H1 (cell line): Measurements from ENCODE around the gene PRKD1. TPM values are rescaled to one million over a fixed set of nuclear protein-coding genes. Genes with fewer than 3 reads are reported as not detected.

Experiments used
- CTCF ChIA-PET: fragments of 300-600 bp; sonication (Branson Sonifier 250); formaldehyde crosslinking; loops from one replicate; lab custom pipeline; 2021; ENCODE audit not compliant: partially characterized antibody; lab: Charles Lee
- POLR2A ChIA-PET: fragments of 300-600 bp; sonication (Branson Sonifier 250); formaldehyde crosslinking; loops from one replicate; lab custom pipeline; 2021; ENCODE audit warnings: inconsistent platforms; ENCODE audit not compliant: partially characterized antibody; lab: Charles Lee
- DNase-seq, 2 experiments: peaks; one replicate each; pipeline versions ENCODE4 v3.0.0 to v3.0.0-alpha.2; 2010 to 2022; ENCODE audit warnings: low spot score in 2 of 2, low read depth in 1 of 2, mixed read lengths in 1 of 2
- FAIRE-seq: peaks from 2 replicates; lab custom pipeline; 2011; peaks lifted over from hg19 to GRCh38; lab: Jason Lieb, UNC
- H2AFZ ChIP-seq: 2 replicates; pipeline ENCODE4 v1.8.1; 2012; ENCODE audit warnings: low read length, inconsistent platforms
- H2AK5ac ChIP-seq: 2 replicates; pipeline ENCODE4 v1.6.1; 2013; ENCODE audit warnings: low read depth, low read length
- H2BK120ac ChIP-seq: replicated peaks from 2 replicates; pipeline ENCODE3; 2013; ENCODE audit warnings: low read depth, low read length, inconsistent platforms
- H2BK12ac ChIP-seq: 2 replicates; pipeline ENCODE4 v1.6.1; 2013; ENCODE audit warnings: low read depth, low read length
- H2BK15ac ChIP-seq: 2 replicates; pipeline ENCODE4 v1.6.1; 2013; ENCODE audit warnings: low read length
- H2BK20ac ChIP-seq: 2 replicates; pipeline ENCODE4 v1.6.1; 2013; ENCODE audit warnings: low read length
- H2BK5ac ChIP-seq: 2 replicates; pipeline ENCODE4 v1.6.1; 2013; ENCODE audit warnings: low read depth, low read length
- H3K14ac ChIP-seq: 2 replicates; pipeline ENCODE4 v1.6.1; 2013; ENCODE audit warnings: inconsistent platforms; ENCODE audit not compliant: insufficient read length
- H3K18ac ChIP-seq: 2 replicates; pipeline ENCODE4 v1.6.1; 2013; ENCODE audit warnings: low read length; ENCODE audit errors: extremely low read depth
- H3K23ac ChIP-seq: 2 replicates; pipeline ENCODE4 v1.6.1; 2013; ENCODE audit warnings: inconsistent platforms; ENCODE audit not compliant: insufficient read length
- H3K23me2 ChIP-seq: 2 replicates; pipeline ENCODE4 v1.6.1; 2013; ENCODE audit warnings: low read depth, low read length
- H3K27ac ChIP-seq: 2 replicates; pipeline ENCODE4 v1.6.1; 2011; ENCODE audit warnings: low read depth, low read length, inconsistent platforms
- H3K27me3 ChIP-seq, 4 experiments: replicated peaks in 1 of 4; 1 replicate in 1 of 4; 2 replicates in 3 of 4; pipeline versions ENCODE4 v1.6.1 to v1.8.1; 2011 to 2013; ENCODE audit warnings: low read length in 3 of 4, mild to moderate bottlenecking in 3 of 4, inconsistent platforms in 2 of 4, mixed read lengths in 2 of 4, moderate library complexity in 1 of 4; ENCODE audit not compliant: control insufficient read depth in 3 of 4, insufficient read depth in 3 of 4; ENCODE audit errors: extremely low read depth in 1 of 4
- H3K36me3 ChIP-seq, 4 experiments: 2 replicates each; pipeline versions ENCODE4 v1.6.1 to v1.8.1; 2011 to 2013; ENCODE audit warnings: mild to moderate bottlenecking in 4 of 4, low read length in 3 of 4, moderate library complexity in 2 of 4, control low read depth in 1 of 4, inconsistent platforms in 1 of 4; ENCODE audit not compliant: insufficient read depth in 4 of 4, control insufficient read depth in 2 of 4
- H3K4ac ChIP-seq: replicated peaks from 2 replicates; pipeline ENCODE3; 2013; ENCODE audit warnings: low read length, low read depth, mixed read lengths, inconsistent platforms; ENCODE audit not compliant: insufficient read length
- H3K4me1 ChIP-seq, 4 experiments: replicated peaks in 1 of 4; 1 replicate in 1 of 4; 2 replicates in 3 of 4; pipeline versions ENCODE4 v1.6.1 to v1.8.1; 2011 to 2013; ENCODE audit warnings: low read length in 3 of 4, inconsistent platforms in 2 of 4, mixed read lengths in 1 of 4; ENCODE audit not compliant: insufficient read depth in 4 of 4, control insufficient read depth in 3 of 4
- H3K4me2 ChIP-seq, 2 experiments: 2 replicates each; pipeline versions ENCODE4 v1.6.1 to v1.8.1; 2011 to 2013; ENCODE audit warnings: low read depth in 2 of 2, low read length in 2 of 2, control low read depth in 1 of 2, inconsistent platforms in 1 of 2, mild to moderate bottlenecking in 1 of 2; ENCODE audit not compliant: insufficient read depth in 1 of 2
- H3K4me3 ChIP-seq, 4 experiments: fragments of 200-600, 300-600 bp in 1 of 4; sonication (generic), shearing (Covaris generic), sonication (Bioruptor Twin) in 1 of 4; 2 replicates each; pipeline versions ENCODE4 v1.5.1 to v1.8.1; 2011 to 2016; ENCODE audit warnings: low read length in 4 of 4, low read depth in 3 of 4, control low read depth in 2 of 4, inconsistent platforms in 2 of 4, mild to moderate bottlenecking in 2 of 4, mixed read lengths in 1 of 4, moderate library complexity in 1 of 4; ENCODE audit not compliant: insufficient read depth in 2 of 4; ENCODE audit errors: extremely low read depth in 1 of 4
- H3K56ac ChIP-seq: replicated peaks from 2 replicates; pipeline ENCODE3; 2013; ENCODE audit warnings: low read depth, mild to moderate bottlenecking, mixed read lengths, low read length, inconsistent platforms; ENCODE audit not compliant: insufficient read length
- H3K79me1 ChIP-seq: 2 replicates; pipeline ENCODE4 v1.6.1; 2013; ENCODE audit warnings: low read depth, low read length, control low read depth
- H3K79me2 ChIP-seq, 2 experiments: 2 replicates each; pipeline versions ENCODE4 v1.6.1 to v1.8.1; 2012 to 2013; ENCODE audit warnings: low read length in 2 of 2, mild to moderate bottlenecking in 2 of 2, inconsistent platforms in 1 of 2; ENCODE audit not compliant: insufficient read depth in 2 of 2, control insufficient read depth in 1 of 2
- H3K9ac ChIP-seq, 4 experiments: replicated peaks in 1 of 4; 1 replicate in 1 of 4; 2 replicates in 3 of 4; pipeline versions ENCODE4 v1.6.1 to v1.8.1; 2011 to 2013; ENCODE audit warnings: low read depth in 3 of 4, low read length in 3 of 4, control low read depth in 2 of 4, mild to moderate bottlenecking in 2 of 4, moderate library complexity in 2 of 4, inconsistent platforms in 1 of 4; ENCODE audit errors: extremely low read depth in 1 of 4
- H3K9me3 ChIP-seq, 2 experiments: 2 replicates each; pipeline versions ENCODE4 v1.6.1 to v1.8.1; 2012 to 2013; ENCODE audit warnings: mild to moderate bottlenecking in 2 of 2, moderate library complexity in 2 of 2, control low read depth in 1 of 2, inconsistent platforms in 1 of 2, low read depth in 1 of 2, low read length in 1 of 2, mixed read lengths in 1 of 2; ENCODE audit not compliant: insufficient read depth in 2 of 2
- H4K20me1 ChIP-seq, 2 experiments: replicated peaks in 1 of 2; 2 replicates each; pipeline versions ENCODE3 to v1.8.1; 2011 to 2013; ENCODE audit warnings: inconsistent platforms in 2 of 2, low read length in 2 of 2, mild to moderate bottlenecking in 1 of 2; ENCODE audit not compliant: insufficient read depth in 2 of 2, control insufficient read depth in 1 of 2
- H4K5ac ChIP-seq: 2 replicates; pipeline ENCODE4 v1.6.1; 2013; ENCODE audit warnings: low read length, low read depth, mixed read lengths, inconsistent platforms; ENCODE audit not compliant: insufficient read length
- H4K8ac ChIP-seq: 2 replicates; pipeline ENCODE4 v1.8.0; 2013; ENCODE audit warnings: mild to moderate bottlenecking, moderate library complexity, low read length, inconsistent platforms; ENCODE audit not compliant: insufficient read depth; ENCODE audit errors: extremely low read depth
- H4K91ac ChIP-seq: replicated peaks from 2 replicates; pipeline ENCODE3; 2013; ENCODE audit warnings: low read length, mixed read lengths, inconsistent platforms; ENCODE audit not compliant: insufficient read length
- ATF3 ChIP-seq: IDR thresholded peaks from 2 replicates; pipeline ENCODE4 v1.6.1; 2011; ENCODE audit warnings: low read depth, mild to moderate bottlenecking, low read length; ENCODE audit not compliant: insufficient read depth
- JUN ChIP-seq: IDR thresholded peaks from 2 replicates; pipeline ENCODE4 v1.6.1; 2011; ENCODE audit warnings: low read depth, mild to moderate bottlenecking, improper control_type of control experiment, low read length
- KDM1A ChIP-seq: fragments of 200-600, 300-600 bp; sonication (generic); IDR thresholded peaks from 2 replicates; pipeline ENCODE4 v1.7.1; 2016; ENCODE audit warnings: mild to moderate bottlenecking, low read length, borderline replicate concordance
- POLR2A ChIP-seq, 2 experiments: IDR thresholded peaks; 1 replicate in 1 of 2; 2 replicates in 1 of 2; pipeline ENCODE4 v1.6.1; 2011; ENCODE audit warnings: low read depth in 2 of 2, low read length in 2 of 2, mild to moderate bottlenecking in 2 of 2; ENCODE audit errors: control extremely low read depth in 1 of 2
- RFX5 ChIP-seq: IDR thresholded peaks from 2 replicates; pipeline ENCODE4 v1.6.1; 2011; ENCODE audit warnings: low read depth, low read length, improper control_type of control experiment, borderline replicate concordance
- SAP30 ChIP-seq: fragments of 300-600 bp; sonication (generic); IDR thresholded peaks from 2 replicates; pipeline ENCODE4 v1.7.1; 2012; ENCODE audit warnings: low read length, moderate library complexity, mild to moderate bottlenecking, inconsistent platforms; ENCODE audit not compliant: insufficient read depth, insufficient replicate concordance
- SIRT6 ChIP-seq: IDR thresholded peaks from one replicate; pipeline ENCODE4 v1.7.1; 2012; ENCODE audit warnings: low read length, inconsistent platforms
- SIX5 ChIP-seq: IDR thresholded peaks from 2 replicates; pipeline ENCODE4 v1.6.1; 2011; ENCODE audit warnings: mild to moderate bottlenecking, low read depth, low read length
- SP2 ChIP-seq: IDR thresholded peaks from 2 replicates; pipeline ENCODE4 v1.6.1; 2012; ENCODE audit warnings: mild to moderate bottlenecking, low read length, inconsistent platforms
- SUZ12 ChIP-seq: fragments of 200-600 bp; sonication (generic); IDR thresholded peaks from 2 replicates; pipeline ENCODE4 v1.6.1; 2012; ENCODE audit warnings: mild to moderate bottlenecking, inconsistent platforms, low read length, moderate library complexity, mixed read lengths
- USF2 ChIP-seq: IDR thresholded peaks from 2 replicates; pipeline ENCODE4 v1.6.1; 2011; ENCODE audit warnings: low read length, improper control_type of control experiment
- WGBS, 2 experiments: shearing (Covaris generic) in 1 of 2; methylation state at CpG; one replicate each; pipeline versions ENCODE4 v1.1.6 to v1.1.7; 2013 to 2015; ENCODE audit warnings: low lambda C conversion rate in 2 of 2, mixed read lengths in 2 of 2, inconsistent platforms in 1 of 2, low coverage in 1 of 2, missing lambda C conversion rate in 1 of 2; ENCODE audit not compliant: insufficient replicate concordance in 2 of 2, insufficient coverage in 1 of 2, insufficient read length in 1 of 2; ENCODE audit errors: extremely low coverage in 1 of 2, missing lambda C conversion rate in 1 of 2; 5-methylcytosine and 5-hydroxymethylcytosine counted together
- polyA plus RNA-seq, 7 experiments: library from polyadenylated mRNA; depleted of rRNA in 3 of 7; stranded (reverse) in 5 of 7; unstranded in 2 of 7; fragments of >200 nt in 5 of 7; fragments of 200-250 nt in 2 of 7; gene quantifications; 1 replicate in 5 of 7; 2 replicates in 1 of 7; 4 replicates in 1 of 7; pipeline versions ENCODE4 v1.2.1 to v1.2.3, GENCODE V29; 2011 to 2013; ENCODE audit warnings: missing spikeins in 2 of 7, mixed read lengths in 2 of 7
- total RNA-seq: library from RNA; stranded (reverse); fragmentation: NEBNext Ultra II Directional; extraction: Animal tissue kit (Norgen Biotek cat#: 25700); gene quantifications from 2 replicates; pipeline ENCODE4 v1.2.1, GENCODE V29; 2021

The PRKD1 gene
- total and polyA plus RNA-seq, 2 of the 8 experiments (the other 6 are each of a cell fraction or from before 2014, with no cell fraction given): 3.6 to 6.8 TPM

- Histone ChIP-seq H4K5ac (no peak overlapping the region), H3K27me3 (no peaks in the 10 kb centered on the region), H3K56ac (no peak overlapping the region), H3K4me3 (no peak overlapping the region), H4K20me1 (no peaks in the 10 kb centered on the region), H2BK5ac (no peak overlapping the region), H2AK5ac (no peak overlapping the region), H2BK120ac (no peak overlapping the region), H4K91ac (no peak overlapping the region), H3K23me2 (no peaks in the 10 kb centered on the region), H2BK20ac (no peak overlapping the region), H3K18ac (no peak overlapping the region), H3K79me2 (no peaks in the 10 kb centered on the region), H3K14ac (no peak overlapping the region), H3K27ac (no peak overlapping the region), H3K9ac (no peak overlapping the region), H2BK12ac (no peak overlapping the region), H2BK15ac (no peak overlapping the region), H3K9me3 (peaks cover 19 to 25% of the 10 kb centered on the region in 2 experiments), H3K4me1 (0 out of 7 replicates have a peak, but pooled peaks cover 0 to 3% (median 0%) of the 10 kb centered on the region in 4 experiments), H3K79me1 (no peaks in the 10 kb centered on the region), H3K36me3 (peaks cover 0 to 10% (median 3%) of the 10 kb centered on the region in 4 experiments; a peak in 3 of 8 replicates), H3K23ac (no peak overlapping the region), H4K8ac (no peak overlapping the region), H3K4ac (no peak overlapping the region), H3K4me2 (no peak overlapping the region), H2AFZ (no peak overlapping the region)
- FAIRE-seq: no peak
- DNase-seq: no peak
- 93% methylated on average over 4 of the region's 4 CpGs; no CpG with 5 or more reads in 1 of the 2 experiments for WGBS, 2 experiments
- ChIA-PET POLR2A (no interaction called here), CTCF (interaction anchor here (0.8 kb wide), 1 partner anchor 13 kb away, joined by 4 read pairs; no protein-coding TSS in a partner anchor)
- TF ChIP-seq SIX5 (no peak), KDM1A (no peak), SP2 (no peak), USF2 (no peak), RFX5 (no peak), POLR2A (IDR thresholded peaks at IDR 0.05; ENCODE audit: control extremely low read depth in 1 of 2, low read depth in 2 of 2, low read length in 2 of 2) (no peak), SIRT6 (no peak), SUZ12 (no peak), ATF3 (no peak), SAP30 (no peak), JUN (no peak)
These were observed 276.9 kb downstream of the PRKD1 start for GRCh38 chr14:29650554-29651269.
